GM18517 (cell line): ENCODE results near the gene CCDC54.
A peak's percentile ranks its signal among the peaks of the same experiment; 100 is the strongest.

Experiments
- ATAC-seq: cut with Tn5 transposase; IDR thresholded peaks from one replicate; pipeline ENCODE4 v1.9.1; 2021; ENCODE audit warnings: mild to moderate bottlenecking, moderate library complexity; ENCODE audit not compliant: unreplicated experiment

Gene CCDC54

DNA sequence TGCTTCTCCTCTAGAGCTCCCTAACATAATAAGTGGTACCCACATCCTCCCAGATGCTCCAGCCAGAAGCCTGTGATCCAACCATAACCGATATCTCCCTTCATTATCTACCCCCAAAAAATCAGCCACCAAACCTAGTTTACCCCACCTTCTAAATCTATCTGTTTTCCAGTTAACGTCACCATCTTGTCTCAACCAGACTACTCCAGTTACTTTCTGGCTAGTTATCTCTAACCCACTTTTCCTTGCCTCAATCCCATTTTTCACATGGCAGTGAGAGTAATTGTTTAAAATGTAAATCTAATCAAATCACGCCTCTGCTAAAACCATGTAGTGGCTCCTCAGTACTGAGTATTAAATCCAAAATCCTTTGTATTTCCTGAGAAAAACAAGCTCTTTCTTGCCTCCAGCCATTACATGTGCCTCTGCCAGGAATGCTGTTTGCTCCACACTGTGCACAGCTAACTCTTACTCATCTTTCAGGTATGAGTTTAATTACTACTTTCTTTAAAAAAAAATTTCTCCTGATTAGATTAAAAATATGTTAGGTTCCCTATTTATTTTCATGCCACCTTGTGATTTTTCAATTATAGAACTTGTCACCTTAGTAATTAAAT is 15.4 kb downstream of the CCDC54 start:
- no peak for ATAC-seq

DNA sequence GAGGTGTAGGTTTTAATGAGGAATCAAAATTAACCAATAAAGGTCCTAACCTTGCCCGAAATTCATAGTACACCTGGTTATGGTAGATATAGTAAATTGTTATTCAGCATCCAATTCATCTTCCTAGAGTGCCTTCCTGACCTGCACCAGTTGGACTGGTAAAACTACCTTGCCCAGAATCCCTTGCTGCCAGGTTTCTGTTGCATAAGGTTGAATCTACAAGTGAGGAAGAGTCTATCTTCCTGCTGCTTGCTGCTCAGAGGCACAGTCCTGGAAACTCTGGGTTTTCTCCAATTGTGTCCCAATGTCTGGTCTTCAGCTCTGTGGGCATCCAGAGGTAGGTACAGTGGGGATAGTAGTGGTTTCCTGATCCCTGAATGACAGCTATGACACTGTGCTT is 17.3 kb downstream of the CCDC54 start:
- no peak for ATAC-seq

DNA sequence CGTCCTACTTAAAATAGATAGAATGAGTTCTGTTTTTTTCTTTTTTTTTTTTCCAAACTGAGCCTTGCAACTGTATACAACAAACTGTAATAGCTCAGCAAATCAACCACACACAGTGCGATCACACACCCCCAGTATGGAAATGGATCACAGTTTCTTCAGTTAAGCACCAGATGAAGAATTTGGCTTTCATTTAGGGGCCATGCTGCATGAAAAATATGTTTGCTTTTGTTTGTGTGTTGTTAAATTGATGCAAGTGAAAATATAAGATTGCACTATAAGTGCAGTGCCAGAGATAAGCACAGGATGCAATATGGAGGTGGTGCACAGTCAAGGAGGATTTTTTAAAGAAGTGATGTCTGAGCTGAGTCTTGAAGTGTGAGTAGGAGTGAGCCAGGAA is 17.8 kb downstream of the CCDC54 start:
- no peak for ATAC-seq

DNA sequence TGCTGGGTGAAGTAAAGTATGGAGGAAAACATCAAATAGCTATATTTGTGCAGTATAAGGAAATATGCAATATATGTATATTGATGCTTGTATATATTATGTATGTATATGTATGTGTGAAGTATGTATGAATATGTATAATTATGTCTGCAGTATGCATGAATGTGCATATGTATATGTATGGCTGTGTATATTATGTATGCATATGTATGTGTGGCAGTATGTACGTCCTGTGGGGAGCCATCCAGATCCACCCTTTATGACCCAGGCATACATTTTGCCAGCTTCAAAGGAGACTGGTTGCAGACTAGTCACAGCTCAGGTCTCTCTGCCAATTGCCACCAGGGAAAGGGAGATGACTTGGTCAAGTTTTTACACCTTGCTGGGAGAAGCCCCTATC is 24.1 kb downstream of the CCDC54 start:
- no peak for ATAC-seq

DNA sequence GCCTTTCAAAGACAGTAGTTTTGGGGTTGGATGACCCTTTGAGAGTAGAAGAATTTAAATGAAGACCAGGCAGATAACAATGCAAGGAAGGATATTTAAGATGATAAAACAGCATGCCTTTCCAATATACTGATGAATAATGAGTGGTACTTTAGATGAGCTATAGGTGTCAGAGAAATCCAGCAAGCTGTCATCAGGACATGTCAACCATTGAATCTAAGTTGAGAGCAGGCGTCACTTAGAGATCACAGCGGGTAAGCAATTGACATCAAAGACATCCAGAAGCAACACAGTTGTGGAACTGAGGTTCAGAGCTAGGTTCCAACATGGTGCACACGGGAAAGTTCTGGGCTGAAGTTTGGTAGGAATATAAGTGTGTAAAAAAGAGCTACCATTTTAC is 25.0 kb downstream of the CCDC54 start:
- no peak for ATAC-seq

DNA sequence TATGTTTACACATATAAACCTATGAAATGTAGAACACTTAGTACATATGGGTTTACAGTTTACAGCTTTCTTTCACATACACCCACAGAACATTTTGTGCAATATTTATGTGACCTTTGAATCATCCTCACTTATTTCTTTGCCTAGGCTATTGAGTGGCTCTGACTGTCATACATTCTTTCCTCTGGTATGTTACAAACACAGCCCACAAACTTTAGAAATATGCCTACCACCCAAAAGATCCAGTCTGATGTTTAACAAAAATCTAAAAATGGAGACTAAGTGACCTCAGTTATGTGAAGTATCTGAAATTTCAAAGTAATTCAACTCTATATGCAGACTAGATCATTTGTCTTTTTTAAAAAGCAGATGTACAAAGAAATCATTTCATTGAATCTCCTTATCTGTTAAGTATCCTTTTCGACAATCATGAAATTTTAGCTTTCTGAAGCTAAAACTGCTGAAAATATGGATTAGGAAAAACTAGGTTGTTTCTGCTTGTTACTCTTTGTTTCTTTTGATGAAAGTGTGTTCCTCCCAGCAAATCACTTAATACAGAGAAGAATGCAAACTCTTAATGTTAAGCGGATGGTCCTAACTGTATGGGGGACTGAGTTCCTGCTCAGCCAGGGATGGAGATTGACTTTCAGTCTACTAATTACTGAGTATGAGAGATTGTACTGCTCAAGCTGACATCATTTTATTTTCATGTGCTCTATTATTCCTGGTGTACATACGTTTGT is 27.7 kb downstream of the CCDC54 start:
- no peak for ATAC-seq

DNA sequence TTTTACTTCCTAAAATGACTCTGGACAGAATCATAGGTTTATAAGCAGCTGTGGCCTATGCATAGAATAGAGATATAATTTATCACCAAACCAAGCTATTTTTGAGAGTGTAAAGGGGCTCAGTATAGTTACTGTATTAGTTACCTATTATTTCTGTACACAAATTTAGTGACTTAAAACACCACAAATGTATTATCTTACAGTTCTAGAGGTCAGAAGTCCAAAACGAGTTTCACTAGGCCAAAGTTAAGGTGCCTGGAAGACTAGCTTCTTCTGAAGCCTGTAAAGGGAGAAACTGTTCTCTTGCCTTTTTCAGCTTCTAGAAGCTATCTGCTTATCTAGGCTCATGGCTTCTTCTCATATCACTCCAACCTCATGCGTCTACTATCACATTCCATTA is 30.1 kb downstream of the CCDC54 start:
- no peak for ATAC-seq

DNA sequence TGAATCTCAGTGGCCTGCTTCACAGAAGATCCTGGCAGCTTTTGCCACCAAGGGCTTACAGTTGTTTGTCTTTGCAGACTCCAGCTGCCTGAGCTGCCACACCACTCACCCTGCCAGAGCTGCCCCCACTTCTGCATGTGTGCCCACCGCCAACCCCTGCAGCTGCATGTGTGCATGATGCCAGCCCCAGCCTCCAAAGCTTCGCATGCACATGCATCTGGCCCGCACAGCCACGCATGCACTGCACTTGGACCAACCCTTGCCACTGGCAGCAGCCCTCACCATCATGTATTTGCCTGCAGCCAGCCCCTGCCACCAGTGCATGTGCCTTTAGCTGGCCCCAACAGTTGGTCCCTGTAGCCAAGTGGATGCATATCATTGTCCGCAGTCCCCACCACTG is 31.3 kb downstream of the CCDC54 start:
- ATAC-seq = no peak

DNA sequence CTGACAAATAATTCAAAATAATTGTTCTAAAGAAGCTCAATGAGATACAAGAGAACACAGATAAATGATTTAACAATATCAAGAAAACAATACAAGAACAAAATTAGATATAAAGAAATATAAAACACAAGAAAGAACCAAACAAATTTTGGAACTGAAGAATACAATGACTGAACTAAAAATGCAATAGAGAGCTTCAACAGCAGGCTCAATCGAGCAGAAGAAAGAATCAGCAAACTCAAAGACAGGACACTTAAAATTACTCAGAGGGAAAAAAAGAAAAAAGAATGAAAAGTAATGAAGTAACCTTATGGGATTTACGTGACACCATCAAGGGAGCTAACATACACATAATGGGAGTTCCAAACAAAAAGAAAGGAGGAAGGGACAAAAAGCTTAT is 32.1 kb downstream of the CCDC54 start:
- no peak for ATAC-seq

DNA sequence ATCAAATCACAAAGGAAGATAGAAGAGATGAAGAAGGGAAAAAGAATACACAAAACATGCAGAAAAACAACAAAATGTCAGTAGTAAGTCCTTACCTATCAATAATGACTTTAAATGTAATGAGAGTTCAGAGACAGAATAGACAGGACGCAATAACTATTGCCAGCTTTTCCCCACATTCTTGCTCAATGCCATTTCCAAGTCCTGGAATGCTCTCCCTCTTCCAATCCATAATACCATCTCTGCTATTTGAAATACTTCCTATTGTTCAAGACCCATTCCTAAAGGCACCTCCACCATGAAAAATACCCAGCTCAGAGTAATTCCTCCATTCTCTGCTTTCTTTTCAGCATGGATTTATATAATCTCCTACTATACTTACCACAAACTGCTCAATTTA is 33.4 kb downstream of the CCDC54 start:
- ATAC-seq = no peak

DNA sequence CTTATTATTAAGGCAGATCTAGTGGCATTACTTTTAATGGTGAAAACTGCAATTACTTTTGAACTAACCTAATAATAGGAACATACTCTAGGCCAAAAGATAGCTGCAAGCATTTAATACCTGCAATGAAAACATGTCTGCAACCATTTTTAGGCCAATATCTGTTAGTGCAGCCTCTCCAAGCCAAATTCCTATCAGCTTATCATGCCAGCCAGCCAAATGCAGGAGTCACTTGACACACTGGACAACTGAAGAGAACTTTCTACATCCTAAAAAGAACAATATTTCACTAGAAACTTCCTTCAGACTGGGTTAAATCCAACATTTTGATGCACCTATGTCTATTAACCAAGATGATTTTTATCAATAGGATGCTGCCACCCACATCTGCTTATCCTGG is 33.8 kb downstream of the CCDC54 start:
- no peak for ATAC-seq

DNA sequence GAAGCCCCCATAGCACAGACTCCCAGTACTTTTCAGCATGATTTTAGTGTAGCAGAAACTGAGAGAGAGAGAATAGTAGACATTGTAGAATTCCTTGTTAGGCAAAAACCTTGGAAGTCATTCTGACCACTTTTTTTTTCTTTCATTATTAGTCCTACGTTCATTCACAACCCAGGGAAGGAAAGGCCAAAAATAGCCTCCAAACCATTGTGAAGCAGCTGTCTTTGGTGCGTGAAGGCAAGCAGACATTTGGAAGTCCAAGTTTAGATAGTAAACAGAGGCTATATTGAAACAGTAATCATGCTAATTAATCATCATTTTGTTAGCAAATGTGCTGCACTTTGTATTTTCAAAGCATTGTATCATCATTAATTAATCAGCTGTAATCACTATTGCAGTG is 34.5 kb downstream of the CCDC54 start:
- no peak for ATAC-seq

DNA sequence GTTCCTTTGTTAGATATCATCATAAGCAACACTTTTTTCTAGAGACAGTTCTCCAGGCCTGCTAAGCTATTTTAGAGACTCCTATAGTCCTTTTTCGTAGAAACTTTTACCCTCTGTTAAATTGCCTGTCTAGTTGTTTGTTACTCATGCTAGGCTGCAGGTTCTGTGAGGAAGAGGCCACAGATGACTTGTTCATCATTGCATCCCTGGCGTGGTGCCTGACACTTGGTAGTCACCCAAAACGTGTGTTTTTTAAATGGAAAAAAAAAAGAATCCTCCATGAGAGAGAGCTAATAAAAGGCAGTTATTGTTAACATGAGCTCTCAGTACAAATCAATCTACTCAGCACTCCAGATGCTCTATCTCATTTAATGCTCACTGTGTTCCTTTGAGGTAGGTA is 35.1 kb downstream of the CCDC54 start:
- no peak for ATAC-seq

DNA sequence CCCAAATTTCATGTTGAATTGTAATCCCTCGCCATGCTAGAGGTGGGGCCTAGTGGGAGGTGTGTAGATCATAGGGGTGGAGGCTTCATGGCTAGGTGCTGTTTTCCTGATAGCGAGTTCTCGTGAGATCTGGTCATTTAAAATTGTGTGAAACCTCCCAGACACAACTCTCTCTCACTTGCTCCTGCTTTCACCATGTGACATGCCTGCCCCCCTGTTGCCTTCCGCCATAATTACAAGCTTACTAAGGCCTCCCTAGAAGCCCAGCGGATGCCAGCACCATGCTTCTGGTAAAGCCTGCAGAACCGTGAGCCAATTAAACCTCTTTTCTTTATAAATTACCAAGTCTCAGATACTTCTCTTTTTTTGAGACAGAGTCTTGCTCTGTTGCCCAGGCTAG is 36.0 kb downstream of the CCDC54 start:
- ATAC-seq = no peak

DNA sequence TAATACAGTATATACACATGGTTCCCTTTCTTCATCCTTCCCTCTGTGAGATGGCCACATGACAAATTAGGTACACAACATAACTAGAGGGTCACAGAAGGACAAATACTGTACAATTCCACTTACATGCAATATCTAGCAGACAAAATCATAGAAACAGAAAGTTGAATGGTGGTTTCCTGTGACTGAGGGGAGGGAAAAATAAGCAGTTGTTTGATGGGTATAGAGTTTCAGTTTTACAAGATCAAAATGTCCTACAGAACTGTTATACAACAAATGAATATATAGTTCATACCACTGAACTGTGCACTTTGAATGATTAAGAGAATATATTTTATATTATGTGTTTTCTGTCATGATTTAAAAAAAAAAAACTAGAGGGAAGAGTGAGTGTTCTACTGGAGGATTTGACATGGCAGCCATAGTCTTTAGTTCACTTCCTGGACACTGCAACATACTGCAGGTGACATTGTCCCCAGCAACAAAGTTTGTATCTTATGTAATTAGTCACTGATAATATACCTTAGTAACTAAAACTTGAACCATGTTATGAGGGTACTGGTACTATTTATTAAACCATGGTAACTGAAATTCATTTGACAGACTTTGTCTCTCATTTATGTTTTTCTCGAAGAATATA is 37.2 kb downstream of the CCDC54 start:
- peak; percentile 95 for ATAC-seq

DNA sequence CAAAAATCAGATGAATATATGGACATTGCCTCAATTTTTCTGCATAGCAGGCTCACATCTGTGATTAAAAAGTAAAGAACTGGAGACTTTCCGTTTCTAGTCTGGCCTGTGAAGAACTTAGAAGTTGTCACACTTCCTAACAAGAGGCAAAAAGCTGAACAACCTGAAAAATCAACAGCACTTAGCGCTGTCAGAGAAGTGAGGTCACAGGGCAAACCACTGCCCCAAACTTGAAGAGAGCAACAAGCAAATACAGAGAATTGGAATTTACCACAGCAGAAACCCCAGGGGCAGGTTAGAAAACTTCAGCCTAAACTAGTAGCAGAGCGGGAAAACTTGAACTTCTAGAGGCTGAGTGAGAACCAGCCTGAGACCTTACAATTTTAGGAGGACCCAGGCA is 38.9 kb downstream of the CCDC54 start:
- ATAC-seq = no peak

DNA sequence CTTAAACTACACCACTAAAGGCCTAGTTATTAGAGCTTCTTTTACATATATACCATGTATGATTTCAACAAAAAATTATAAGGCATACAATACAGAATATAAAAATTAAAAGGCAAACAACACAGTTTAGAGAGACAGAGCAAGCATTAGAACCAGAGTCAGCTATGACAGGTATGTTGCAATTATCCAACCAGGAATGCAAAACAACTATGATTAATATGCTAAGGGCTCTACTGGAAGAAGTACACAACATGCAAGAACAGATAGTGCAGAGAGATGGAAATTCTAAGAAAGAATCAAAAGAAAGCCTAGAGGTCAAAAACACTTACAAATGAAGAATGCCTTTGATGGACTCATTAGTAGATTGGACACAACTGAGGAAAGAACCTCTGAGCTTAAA is 39.6 kb downstream of the CCDC54 start:
- ATAC-seq = no peak

DNA sequence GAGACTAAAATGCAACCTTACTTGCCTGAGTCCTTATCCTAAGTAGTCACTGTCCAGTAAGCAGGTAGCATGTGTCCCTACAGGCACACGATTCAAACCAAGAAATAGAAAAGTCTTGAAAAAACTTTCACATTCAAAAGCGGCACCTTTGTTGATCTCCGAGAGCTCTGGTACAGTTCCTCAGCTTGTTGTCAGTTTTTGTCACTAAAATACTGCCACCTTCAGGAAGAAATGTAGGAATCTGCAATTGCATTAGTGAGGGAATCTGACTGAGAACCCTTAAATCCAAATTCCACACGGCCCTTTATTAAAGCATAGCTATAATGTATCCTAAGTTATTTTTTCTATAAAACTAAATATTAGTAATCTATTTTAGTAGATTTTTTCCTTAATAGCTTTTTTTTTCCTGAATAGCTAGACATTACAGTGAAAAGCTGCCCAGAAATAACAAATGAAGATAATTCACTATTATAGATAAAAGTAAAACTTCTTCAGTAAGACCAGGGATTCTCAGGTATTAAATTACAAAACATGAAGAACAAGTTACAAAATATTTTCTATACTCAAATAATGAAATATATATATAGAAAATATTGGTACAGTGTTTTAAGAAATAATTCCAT is 44.0 kb downstream of the CCDC54 start:
- peak; percentile 83 for ATAC-seq

DNA sequence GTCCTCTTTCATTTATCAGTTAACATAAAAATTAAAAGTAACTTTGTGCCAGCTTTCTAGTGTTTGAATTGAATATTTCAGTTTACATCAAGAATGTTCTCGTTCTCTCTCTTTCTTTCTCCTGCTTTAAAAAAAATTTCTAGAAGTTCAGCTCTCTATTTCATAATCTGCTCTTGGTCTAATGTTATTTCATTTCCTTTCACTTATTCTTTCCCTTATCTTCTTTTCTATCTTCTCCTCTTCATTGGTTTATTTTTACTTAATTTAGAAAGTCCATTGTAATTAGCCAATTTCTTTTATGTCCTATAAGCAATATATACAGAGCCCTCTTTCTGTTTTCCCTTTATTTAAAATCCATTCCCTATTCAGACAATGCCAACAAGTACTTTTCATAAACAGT is 44.6 kb downstream of the CCDC54 start:
- ATAC-seq = no peak

DNA sequence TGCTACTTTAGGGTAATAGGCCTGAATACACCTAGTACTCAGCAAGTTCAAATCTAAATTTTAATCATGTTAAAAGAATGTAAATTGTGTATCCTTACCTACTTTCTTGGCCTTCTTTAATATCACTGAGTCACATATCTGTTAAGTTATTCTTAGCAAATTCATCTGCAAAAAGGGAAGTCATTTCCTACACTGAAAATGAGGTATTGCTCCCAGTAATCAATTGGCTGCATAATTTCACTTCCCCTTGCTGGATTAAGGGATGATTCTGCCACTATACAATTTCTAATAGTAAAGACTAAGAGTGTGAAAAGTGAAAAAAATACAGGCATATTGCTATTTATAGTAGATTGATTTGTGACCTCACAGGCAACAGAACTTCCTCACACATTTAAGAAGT is 47.8 kb downstream of the CCDC54 start:
- no peak for ATAC-seq

DNA sequence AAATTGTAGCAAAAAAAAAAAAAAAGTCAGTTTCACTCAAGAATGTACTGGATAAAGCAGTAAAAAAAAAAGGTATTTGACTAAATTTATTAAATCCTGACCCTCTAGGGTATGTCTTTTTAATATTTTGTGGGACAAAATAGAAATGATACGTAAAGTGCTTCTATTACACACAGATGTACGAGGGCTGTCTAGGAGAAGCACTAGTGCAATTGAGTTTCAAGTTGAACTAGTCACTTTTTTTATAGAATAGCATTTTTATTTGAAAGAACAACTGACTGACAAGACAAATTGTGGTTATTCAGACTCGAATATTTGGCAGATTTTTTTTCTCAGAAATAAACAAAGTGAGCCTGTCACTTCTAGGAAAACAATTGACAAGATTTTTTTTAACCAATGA is 49.0 kb downstream of the CCDC54 start:
- ATAC-seq = no peak
